Suppressor macrophage (primary cell): ENCODE results near the gene CEP170B.
A peak's percentile ranks its signal among the peaks of the same experiment; 100 is the strongest.
"Not testable (repeated sequence)": the region's sequence is repeated elsewhere in the genome, so short reads cannot be mapped to it uniquely, and the experiment has no call there.

Experiments used
- DNase-seq, 4 experiments: peaks; one replicate each; pipeline ENCODE4 v3.0.0-alpha.2; 2020 to 2022

CEP170B gene

GRCh38 chr14:104879983-104880565, 15.0 kb downstream of the CEP170B start:
- peak in 1 of 4 experiments; percentile 0 for DNase-seq

- DNase-seq = peak in 1 of 4 experiments; percentile 0
These were observed 15.6 kb downstream of the CEP170B start for GRCh38 chr14:104880584-104881210.

GRCh38 chr14:104881369-104881979, 16.4 kb downstream of the CEP170B start:
- DNase-seq = no peak

- no peak for DNase-seq
These were observed 17.4 kb downstream of the CEP170B start for GRCh38 chr14:104882325-104882973.

GRCh38 chr14:104882991-104883660, 18.1 kb downstream of the CEP170B start:
- peak in 1 of 4 experiments; percentile 0 for DNase-seq

GRCh38 chr14:104883681-104884361, 18.8 kb downstream of the CEP170B start:
- peak in 1 of 4 experiments; percentile 1 for DNase-seq

- not testable (repeated sequence) for DNase-seq
These were observed 19.3 kb downstream of the CEP170B start for GRCh38 chr14:104884381-104884780.

GRCh38 chr14:104885031-104885972, 20.2 kb downstream of the CEP170B start:
- peak in 1 of 4 experiments; percentile 1 for DNase-seq

- DNase-seq = peak in 1 of 4 experiments; percentile 0
These were observed 21.1 kb downstream of the CEP170B start for GRCh38 chr14:104885973-104886689.

GRCh38 chr14:104886690-104887622, 21.9 kb downstream of the CEP170B start:
- peak in 1 of 4 experiments; percentile 1 for DNase-seq

GRCh38 chr14:104887623-104888488, 22.8 kb downstream of the CEP170B start:
- peak in 1 of 4 experiments; percentile 2 for DNase-seq

- peak in 1 of 4 experiments; percentile 1 for DNase-seq
These were observed 23.7 kb downstream of the CEP170B start for GRCh38 chr14:104888489-104889374.

- no peak for DNase-seq
These were observed 24.3 kb downstream of the CEP170B start for GRCh38 chr14:104889375-104889757.

GRCh38 chr14:104890292-104890691, 25.2 kb downstream of the CEP170B start:
- not testable (repeated sequence) for DNase-seq

- no peak for DNase-seq
These were observed 26.1 kb downstream of the CEP170B start for GRCh38 chr14:104891121-104891551.

GRCh38 chr14:104891664-104892530, 26.8 kb downstream of the CEP170B start:
- DNase-seq = no peak
